LNCaP clone FGC (cell line): ENCODE data around the gene SAMHD1.

Experiments
- DNase-seq: peaks from one replicate; pipeline ENCODE4 v3.0.0-alpha.2; 2011; ENCODE audit warnings: low read depth
- H3K4me3 ChIP-seq: 2 replicates; pipeline ENCODE4 v1.5.1; 2011; ENCODE audit warnings: mild to moderate bottlenecking, low read depth, low read length, control low read depth
- CTCF ChIP-seq: IDR thresholded peaks from 2 replicates; pipeline ENCODE4 v1.5.1; 2012; ENCODE audit warnings: mild to moderate bottlenecking; ENCODE audit not compliant: control insufficient read depth, insufficient read depth; ENCODE audit errors: extremely low read depth

SAMHD1 gene

DNA sequence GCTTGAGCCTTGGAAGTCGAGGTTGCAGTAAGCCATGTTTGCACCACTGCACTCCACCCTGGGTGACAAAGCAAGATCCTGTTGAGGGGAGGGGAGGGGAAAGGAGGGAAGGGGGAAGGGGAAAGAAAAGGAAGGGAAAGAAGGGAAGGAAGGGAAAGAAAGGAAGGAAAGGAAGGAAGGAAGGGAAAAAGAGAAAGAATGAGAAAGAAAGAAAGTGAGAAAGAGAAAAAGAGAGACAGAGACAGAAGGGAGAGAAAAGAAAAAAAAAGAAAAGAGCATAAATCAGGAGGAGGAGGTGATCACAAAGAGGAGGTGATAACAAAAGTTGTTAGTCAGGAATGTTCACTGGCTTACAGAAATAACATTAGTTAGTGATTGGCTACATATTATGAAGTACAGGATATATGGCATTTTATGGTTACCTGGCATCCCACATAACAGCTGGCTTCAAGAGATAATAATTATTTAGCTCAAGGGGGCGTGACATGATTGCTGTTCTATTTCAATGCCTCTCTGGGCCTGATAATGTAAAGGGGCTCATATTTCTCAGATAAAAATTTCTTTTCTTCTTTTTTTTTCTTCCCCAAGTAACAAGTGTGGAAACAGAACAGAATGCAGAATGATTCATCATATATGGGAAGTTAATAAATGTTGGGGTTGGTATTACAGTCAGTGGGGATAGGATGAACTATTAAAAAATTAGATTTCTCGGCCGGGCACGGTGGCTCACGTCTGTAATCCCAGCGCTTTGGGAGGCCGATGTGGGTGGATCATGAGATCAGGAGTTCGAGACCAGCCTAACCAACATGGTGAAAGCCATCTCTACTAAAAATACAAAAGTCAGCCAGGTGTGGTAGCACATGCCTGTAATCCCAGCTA, 27.1 kb downstream of the SAMHD1 start:
- no peak for TF ChIP-seq CTCF
- H3K4me3 ChIP-seq: no peak overlapping the region
- DNase-seq: no peak

GRCh38 chr20:36920334-36920730, 31.2 kb downstream of the SAMHD1 start:
- no peak for DNase-seq
- no peak overlapping the region for H3K4me3 ChIP-seq
- TF ChIP-seq CTCF: no peak

- TF ChIP-seq CTCF: peak; percentile 76
- H3K4me3 ChIP-seq: no peak overlapping the region
- peak; percentile 39 for DNase-seq
These were observed 31.7 kb downstream of the SAMHD1 start for GRCh38 chr20:36919715-36920333.

- no peak for TF ChIP-seq CTCF
- no peak overlapping the region for H3K4me3 ChIP-seq
- no peak for DNase-seq
These were observed 33.6 kb downstream of the SAMHD1 start for GRCh38 chr20:36917943-36918342.

DNA sequence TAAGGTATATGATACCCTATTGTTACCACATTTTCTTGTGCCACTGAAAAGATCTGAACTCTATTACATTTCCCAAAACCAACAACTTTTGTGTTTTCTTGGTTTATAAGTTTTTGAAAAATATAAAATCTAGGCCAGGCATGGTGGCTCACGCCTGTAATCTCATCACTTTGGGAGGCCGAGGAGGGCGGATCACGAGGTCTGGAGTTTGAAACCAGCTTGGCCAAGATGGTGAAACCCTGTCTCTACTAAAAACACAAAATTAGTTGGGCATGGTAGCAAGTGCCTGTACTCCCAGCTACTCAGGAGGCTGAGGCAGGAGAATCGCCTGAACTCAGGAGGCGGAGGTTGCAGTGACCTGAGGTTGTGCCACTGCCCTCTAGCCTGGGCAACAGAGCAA, 34.3 kb downstream of the SAMHD1 start:
- no peak for DNase-seq
- H3K4me3 ChIP-seq: no peak overlapping the region
- TF ChIP-seq CTCF: no peak

DNA sequence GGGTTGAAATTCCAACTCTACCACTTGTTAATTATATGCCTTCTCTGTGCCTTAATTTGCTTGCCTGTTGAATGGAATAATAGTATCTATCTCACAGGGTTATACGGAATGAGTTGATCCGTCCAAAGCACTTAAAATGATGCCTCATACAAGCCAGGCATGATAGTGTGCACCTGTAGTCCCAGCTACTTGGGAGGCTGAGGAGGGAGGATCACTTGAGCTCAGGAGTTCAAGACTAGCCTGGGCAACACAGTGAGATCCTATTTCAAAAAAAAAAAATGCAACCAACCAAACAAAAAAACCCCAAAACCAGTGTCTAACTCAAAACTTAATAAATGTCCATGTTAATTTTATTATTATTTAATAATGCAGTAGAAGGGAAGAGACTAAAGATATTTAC, 35.3 kb downstream of the SAMHD1 start:
- no peak overlapping the region for H3K4me3 ChIP-seq
- TF ChIP-seq CTCF: no peak
- no peak for DNase-seq
